GM20000 (cell line): Measurements from ENCODE around the gene GPR149.

Experiments
- DNase-seq: peaks from one replicate; pipeline ENCODE4 v3.0.0; 2012; ENCODE audit warnings: low spot score
- TF ChIP-seq, protein P1 (sequence below): IDR thresholded peaks from 2 replicates; pipeline ENCODE4 v1.5.1; 2012; ENCODE audit warnings: mild to moderate bottlenecking, control low read depth; ENCODE audit errors: extremely low read depth, missing control alignments

GPR149 gene

DNA sequence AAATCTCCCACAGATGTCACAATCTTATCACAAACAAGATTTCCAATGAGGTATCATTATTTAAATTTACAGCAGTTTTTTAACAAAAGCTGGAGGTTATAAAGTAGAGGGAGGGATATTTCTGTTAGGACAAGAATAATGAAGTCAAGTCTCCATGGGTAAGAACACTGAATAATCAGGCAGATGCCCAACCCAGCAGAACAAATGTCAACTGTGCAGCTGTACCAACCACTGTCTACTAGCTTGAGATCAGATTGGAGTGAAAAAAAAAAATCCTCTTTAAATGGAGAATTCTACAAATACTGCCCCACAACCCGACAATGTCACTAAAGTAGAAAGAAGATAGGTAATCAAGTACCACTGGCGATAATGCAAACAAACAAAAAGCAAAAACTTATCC is 136.0 kb downstream of the GPR149 start:
- TF ChIP-seq, protein P1, sequence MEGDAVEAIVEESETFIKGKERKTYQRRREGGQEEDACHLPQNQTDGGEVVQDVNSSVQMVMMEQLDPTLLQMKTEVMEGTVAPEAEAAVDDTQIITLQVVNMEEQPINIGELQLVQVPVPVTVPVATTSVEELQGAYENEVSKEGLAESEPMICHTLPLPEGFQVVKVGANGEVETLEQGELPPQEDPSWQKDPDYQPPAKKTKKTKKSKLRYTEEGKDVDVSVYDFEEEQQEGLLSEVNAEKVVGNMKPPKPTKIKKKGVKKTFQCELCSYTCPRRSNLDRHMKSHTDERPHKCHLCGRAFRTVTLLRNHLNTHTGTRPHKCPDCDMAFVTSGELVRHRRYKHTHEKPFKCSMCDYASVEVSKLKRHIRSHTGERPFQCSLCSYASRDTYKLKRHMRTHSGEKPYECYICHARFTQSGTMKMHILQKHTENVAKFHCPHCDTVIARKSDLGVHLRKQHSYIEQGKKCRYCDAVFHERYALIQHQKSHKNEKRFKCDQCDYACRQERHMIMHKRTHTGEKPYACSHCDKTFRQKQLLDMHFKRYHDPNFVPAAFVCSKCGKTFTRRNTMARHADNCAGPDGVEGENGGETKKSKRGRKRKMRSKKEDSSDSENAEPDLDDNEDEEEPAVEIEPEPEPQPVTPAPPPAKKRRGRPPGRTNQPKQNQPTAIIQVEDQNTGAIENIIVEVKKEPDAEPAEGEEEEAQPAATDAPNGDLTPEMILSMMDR = no peak
- no peak for DNase-seq

DNA sequence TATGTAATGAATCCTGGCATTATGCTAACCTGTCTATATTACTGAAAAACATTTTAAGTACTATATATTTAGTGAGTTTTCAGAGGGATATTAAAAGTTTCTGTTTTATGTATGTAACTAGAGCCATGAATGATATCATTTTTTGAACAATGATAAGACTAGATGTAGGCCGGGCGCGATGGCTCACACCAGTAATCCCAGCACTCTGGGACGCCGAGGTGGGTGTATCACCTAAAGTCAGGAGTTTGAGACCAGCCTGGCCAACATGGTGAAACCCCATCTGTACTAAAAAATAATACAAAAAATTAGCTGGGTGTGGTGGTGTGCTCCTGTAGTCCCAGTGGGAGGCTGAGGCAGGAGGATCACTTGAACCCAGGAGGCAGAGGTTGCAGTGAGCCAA is 139.8 kb downstream of the GPR149 start:
- TF ChIP-seq, protein P1 = no peak
- no peak for DNase-seq
